GM12872 (cell line): ENCODE results near the gene MGAT4C.

Experiments used
- CTCF ChIP-seq: IDR thresholded peaks from 3 replicates; pipeline ENCODE4 v1.5.1; 2011; ENCODE audit warnings: low read depth, mild to moderate bottlenecking, low read length, moderate library complexity; ENCODE audit not compliant: insufficient read depth

Gene MGAT4C

GRCh38 chr12:86081843-86082242, 174.3 kb downstream of the MGAT4C start:
- no peak for TF ChIP-seq CTCF

- no peak for TF ChIP-seq CTCF
Measured at GRCh38 chr12:86057092-86057845, 198.9 kb downstream of the MGAT4C start.

GRCh38 chr12:86052921-86053320, 203.3 kb downstream of the MGAT4C start:
- TF ChIP-seq CTCF: no peak

- no peak for TF ChIP-seq CTCF
Measured at GRCh38 chr12:86050010-86050409, 206.2 kb downstream of the MGAT4C start.

- TF ChIP-seq CTCF: no peak
Measured at GRCh38 chr12:86044396-86044795, 211.8 kb downstream of the MGAT4C start.

GRCh38 chr12:86042062-86042461, 214.1 kb downstream of the MGAT4C start:
- no peak for TF ChIP-seq CTCF

- TF ChIP-seq CTCF: no peak
Measured at GRCh38 chr12:86018361-86018760, 237.8 kb downstream of the MGAT4C start.
